OCI-LY1 (cell line): Measurements from ENCODE around the gene DENND5A.
"Not testable (repeated sequence)": the region's sequence is repeated elsewhere in the genome, so short reads cannot be mapped to it uniquely, and the experiment has no call there.

ENCODE experiments used
- H2AFZ ChIP-seq: fragments of 200-600 bp; sonication (generic), shearing (Covaris generic); 2 replicates; pipeline ENCODE4 v1.6.0; 2014; ENCODE audit warnings: antibody characterized with exemption, mild to moderate bottlenecking, low read length
- H3F3A ChIP-seq: fragments of 200-600 bp; sonication (generic), shearing (Covaris generic); 2 replicates; pipeline ENCODE4 v1.6.0; 2014; ENCODE audit warnings: mild to moderate bottlenecking, antibody characterized with exemption, low read length, moderate library complexity; ENCODE audit not compliant: insufficient read depth
- H3K27ac ChIP-seq: fragments of 200-600 bp; sonication (generic); 2 replicates; pipeline ENCODE4 v1.5.1; 2014; ENCODE audit warnings: low read length, mixed run types, mild to moderate bottlenecking, low read depth; ENCODE audit not compliant: poor library complexity, severe bottlenecking
- H3K27me3 ChIP-seq: fragments of 200-600 bp; sonication (generic); 2 replicates; pipeline ENCODE4 v1.6.0; 2014; ENCODE audit warnings: antibody characterized with exemption, mild to moderate bottlenecking, low read length, moderate library complexity; ENCODE audit not compliant: insufficient read depth
- H3K36me3 ChIP-seq: fragments of 200-600 bp; sonication (generic); 2 replicates; pipeline ENCODE4 v1.6.1; 2014; ENCODE audit warnings: mild to moderate bottlenecking, antibody characterized with exemption, low read length, moderate library complexity, mixed read lengths; ENCODE audit not compliant: insufficient read depth
- H3K4me1 ChIP-seq: fragments of 200-600 bp; sonication (generic); 2 replicates; pipeline ENCODE4 v1.5.1; 2014; ENCODE audit warnings: mild to moderate bottlenecking, low read length, moderate library complexity; ENCODE audit not compliant: insufficient read depth, severe bottlenecking
- H3K4me2 ChIP-seq: fragments of 200-600 bp; sonication (generic), shearing (Covaris generic); 2 replicates; pipeline ENCODE4 v1.6.1; 2014; ENCODE audit warnings: low read length
- H3K4me3 ChIP-seq: fragments of 200-600 bp; sonication (generic); 2 replicates; pipeline ENCODE4 v1.5.1; 2014; ENCODE audit warnings: low read length, low read depth, mild to moderate bottlenecking, mixed read lengths; ENCODE audit not compliant: poor library complexity, severe bottlenecking
- H3K79me2 ChIP-seq: fragments of 200-600 bp; shearing (Covaris generic); 2 replicates; pipeline ENCODE4 v1.6.1; 2016; ENCODE audit warnings: mixed run types, low read length, mixed read lengths; ENCODE audit not compliant: insufficient read depth
- H3K9ac ChIP-seq: fragments of 200-600 bp; sonication (generic), shearing (Covaris generic); 2 replicates; pipeline ENCODE4 v1.6.1; 2014; ENCODE audit warnings: mild to moderate bottlenecking, low read length, mixed read lengths
- H3K9me2 ChIP-seq: fragments of 200-600 bp; sonication (generic), shearing (Covaris generic); 2 replicates; pipeline ENCODE4 v1.6.1; 2014; ENCODE audit warnings: low read depth, mild to moderate bottlenecking, low read length, mixed read lengths
- H3K9me3 ChIP-seq: fragments of 200-600 bp; shearing (Covaris generic); 2 replicates; pipeline ENCODE4 v1.6.1; 2014; ENCODE audit warnings: low read length, mixed read lengths
- H4K20me1 ChIP-seq: fragments of 200-600 bp; sonication (generic), shearing (Covaris generic); 2 replicates; pipeline ENCODE4 v1.6.0; 2016; ENCODE audit warnings: mild to moderate bottlenecking, low read length; ENCODE audit not compliant: insufficient read depth
- CTCF ChIP-seq: fragments of 200-600 bp; sonication (generic), shearing (Covaris generic); IDR thresholded peaks from 2 replicates; pipeline ENCODE4 v1.5.1; 2017; ENCODE audit warnings: mild to moderate bottlenecking, antibody characterized with exemption, low read length, moderate library complexity, mixed read lengths
- EZH2 ChIP-seq: fragments of 200-600 bp; sonication (generic), shearing (Covaris generic); IDR thresholded peaks from 2 replicates; pipeline ENCODE4 v1.8.0; 2017; ENCODE audit warnings: borderline replicate concordance, mixed run types, mild to moderate bottlenecking, antibody characterized with exemption, low read length, moderate library complexity, mixed read lengths

Gene DENND5A

GRCh38 chr11:9259981-9260837 lies 4.9 kb downstream of the DENND5A start:
- H3K27ac ChIP-seq: no peak overlapping the region
- no peak overlapping the region for H3K4me2 ChIP-seq
- no peaks in the 10 kb centered on the region for H3K79me2 ChIP-seq
- no peaks in the 10 kb centered on the region for H3K9me2 ChIP-seq
- no peaks in the 10 kb centered on the region for H3K36me3 ChIP-seq
- no peak for TF ChIP-seq EZH2
- peak; percentile 29; the same call in 1 of the 2 replicates for TF ChIP-seq CTCF
- no peaks in the 10 kb centered on the region for H3K9me3 ChIP-seq
- H3K4me1 ChIP-seq: peaks cover 20% of the 10 kb centered on the region
- no peak overlapping the region for H3K4me3 ChIP-seq
- H3K27me3 ChIP-seq: no peaks in the 10 kb centered on the region
- H2AFZ ChIP-seq: no peak overlapping the region
- H3K9ac ChIP-seq: no peak overlapping the region
- no peaks in the 10 kb centered on the region for H3F3A ChIP-seq
- no peaks in the 10 kb centered on the region for H4K20me1 ChIP-seq

- H3K4me1 ChIP-seq, H3K4me2 ChIP-seq, H3K9me3 ChIP-seq, H3K27me3 ChIP-seq, H3K36me3 ChIP-seq, H3K9me2 ChIP-seq, H3F3A ChIP-seq, H3K79me2 ChIP-seq, H4K20me1 ChIP-seq, H3K27ac ChIP-seq, H2AFZ ChIP-seq, H3K4me3 ChIP-seq, H3K9ac ChIP-seq: not testable (repeated sequence)
Observed at GRCh38 chr11:9258279-9258678, 6.9 kb downstream of the DENND5A start.

- no peaks in the 10 kb centered on the region for H3F3A ChIP-seq
- H2AFZ ChIP-seq: no peak overlapping the region
- H3K9me3 ChIP-seq: no peaks in the 10 kb centered on the region
- H3K79me2 ChIP-seq: no peaks in the 10 kb centered on the region
- no peak overlapping the region for H3K27ac ChIP-seq
- H3K27me3 ChIP-seq: no peaks in the 10 kb centered on the region
- no peaks in the 10 kb centered on the region for H3K9me2 ChIP-seq
- TF ChIP-seq CTCF: no peak
- no peaks in the 10 kb centered on the region for H3K4me1 ChIP-seq
- no peaks in the 10 kb centered on the region for H4K20me1 ChIP-seq
- H3K9ac ChIP-seq: no peak overlapping the region
- no peaks in the 10 kb centered on the region for H3K36me3 ChIP-seq
- H3K4me2 ChIP-seq: no peak overlapping the region
- no peak overlapping the region for H3K4me3 ChIP-seq
Observed at GRCh38 chr11:9254416-9254815, 10.7 kb downstream of the DENND5A start.

- Histone ChIP-seq H3K4me2 (no peak overlapping the region), H3K9ac (no peak overlapping the region), H3K79me2 (no peaks in the 10 kb centered on the region), H3K27me3 (no peaks in the 10 kb centered on the region; the same call in 1 of the 2 replicates), H3K4me1 (no peaks in the 10 kb centered on the region), H3K27ac (no peak overlapping the region), H3F3A (no peaks in the 10 kb centered on the region), H3K9me3 (no peaks in the 10 kb centered on the region), H4K20me1 (no peaks in the 10 kb centered on the region), H3K9me2 (no peaks in the 10 kb centered on the region), H2AFZ (no peak overlapping the region), H3K36me3 (no peaks in the 10 kb centered on the region), H3K4me3 (no peak overlapping the region)
- TF ChIP-seq CTCF: no peak
- no peak for TF ChIP-seq EZH2
Observed at GRCh38 chr11:9253086-9253485, 12.1 kb downstream of the DENND5A start.
